ENCODE results near the gene ABCA6.

Gene ABCA6

GRCh38 chr17:69044371-69044770 is 97.3 kb downstream of the ABCA6 start:
- in situ Hi-C loops (cut with HindIII; ENCODE audit: low sequenced_read_pairs) = no loop called here
- TF ChIP-seq CTCF (IDR thresholded peaks at IDR 0.05; ENCODE audit: low read depth, low read length) = no peak
- H3K4me3 ChIP-seq (ENCODE audit: low read depth, low read length) = no peak overlapping the region
- DNase-seq (ENCODE audit: low read depth, low spot score) = no peak

DNA sequence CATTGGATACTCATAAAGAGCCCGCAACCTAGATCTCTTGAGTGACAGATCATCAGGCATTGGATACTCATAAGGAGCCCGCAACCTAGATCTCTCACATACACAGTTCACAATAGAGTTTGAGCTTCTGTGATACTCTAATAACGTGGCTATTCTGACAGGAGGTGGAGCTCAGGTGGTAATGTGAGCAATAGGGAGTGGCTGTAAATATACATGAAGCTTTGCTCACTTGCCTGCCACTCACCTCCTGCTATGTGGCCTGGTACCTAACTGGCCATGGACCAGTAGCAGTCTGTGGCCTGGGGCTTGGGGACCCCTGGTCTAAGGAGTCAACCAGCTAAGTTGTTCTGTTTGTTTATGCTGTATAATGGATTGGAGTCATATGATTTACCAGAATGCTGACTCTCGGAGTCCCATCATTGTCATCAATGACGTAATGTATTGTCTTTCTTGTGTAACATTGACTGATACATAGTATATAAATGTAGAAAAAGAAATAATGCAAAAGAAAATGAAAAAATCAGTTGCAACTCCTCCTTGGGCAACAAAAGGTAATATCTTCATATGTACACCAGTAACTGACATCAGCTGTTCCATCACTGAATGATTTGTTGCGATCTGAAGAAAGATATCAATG is 98.5 kb downstream of the ABCA6 start:
- DNase-seq (ENCODE audit: low read depth, low spot score) = no peak
- H3K4me3 ChIP-seq (ENCODE audit: low read depth, low read length) = no peak overlapping the region
- no peak for TF ChIP-seq CTCF (IDR thresholded peaks at IDR 0.05; ENCODE audit: low read depth, low read length)
- in situ Hi-C loops (cut with HindIII; ENCODE audit: low sequenced_read_pairs) = no loop called here

- no peak for TF ChIP-seq CTCF (IDR thresholded peaks at IDR 0.05; ENCODE audit: low read depth, low read length)
- DNase-seq (ENCODE audit: low read depth, low spot score) = peak; percentile 7
- in situ Hi-C loops (cut with HindIII; ENCODE audit: low sequenced_read_pairs) = no loop called here
- no peak overlapping the region for H3K4me3 ChIP-seq (ENCODE audit: low read depth, low read length)
Measured at GRCh38 chr17:69042308-69042707, 99.4 kb downstream of the ABCA6 start.

- TF ChIP-seq CTCF (IDR thresholded peaks at IDR 0.05; ENCODE audit: low read depth, low read length) = no peak
- no peak for DNase-seq (ENCODE audit: low read depth, low spot score)
- in situ Hi-C loops (cut with HindIII; ENCODE audit: low sequenced_read_pairs) = no loop called here
- H3K4me3 ChIP-seq (ENCODE audit: low read depth, low read length) = no peak overlapping the region
Measured at GRCh38 chr17:69031839-69032238, 109.9 kb downstream of the ABCA6 start.

- no peak for DNase-seq (ENCODE audit: low read depth, low spot score)
- no peak for TF ChIP-seq CTCF (IDR thresholded peaks at IDR 0.05; ENCODE audit: low read depth, low read length)
- in situ Hi-C loops (cut with HindIII; ENCODE audit: low sequenced_read_pairs) = no loop called here
- H3K4me3 ChIP-seq (ENCODE audit: low read depth, low read length) = no peak overlapping the region
Measured at GRCh38 chr17:69030169-69030568, 111.5 kb downstream of the ABCA6 start.

Data from astrocyte of the spinal cord (primary cell).